Breast epithelium (tissue), 4 donors: ENCODE data around the gene ADARB2. TPM values are rescaled to one million over a fixed set of nuclear protein-coding genes. Genes with fewer than 3 reads are reported as not detected.

Source experiments
- DNase-seq, 2 donors: peaks; one replicate each; pipeline ENCODE4 v3.0.0-alpha.2; 2019; ENCODE audit warnings: low spot score in 2 of 2
- H3K27ac ChIP-seq, 2 donors: fragments of 200-600 bp; sonication (generic) in 1 of 2; one replicate each; pipeline ENCODE4 v1.5.1; 2016 to 2019; ENCODE audit warnings: mild to moderate bottlenecking in 1 of 2
- H3K27me3 ChIP-seq, 2 donors: fragments of 200-600 bp; sonication (generic) in 1 of 2; one replicate each; pipeline versions ENCODE4 v1.5.1 to v1.6.0; 2017 to 2019; ENCODE audit warnings: control low read depth in 1 of 2, mild to moderate bottlenecking in 1 of 2
- H3K36me3 ChIP-seq: fragments of 200-600 bp; one replicate; pipeline ENCODE4 v1.5.1; 2019
- H3K4me1 ChIP-seq, 2 donors: fragments of 200-600 bp; sonication (generic); one replicate each; pipeline ENCODE4 v1.5.1; 2016 to 2019; ENCODE audit warnings: control low read depth in 1 of 2
- H3K4me3 ChIP-seq, 3 donors: fragments of 200-600 bp; sonication (generic); 1 replicate in 2 of 3; 2 replicates in 1 of 3; pipeline ENCODE4 v1.5.1; 2016 to 2019; ENCODE audit warnings: mild to moderate bottlenecking in 3 of 3, moderate library complexity in 2 of 3
- H3K9me3 ChIP-seq, 2 donors: fragments of 200-600 bp; sonication (generic) in 1 of 2; one replicate each; pipeline ENCODE4 v1.5.1; 2016 to 2019; ENCODE audit warnings: control low read depth in 1 of 2
- CTCF ChIP-seq, 3 donors: fragments of 450-650 bp; IDR thresholded peaks; one replicate each; pipeline ENCODE4 v1.5.1; 2016 to 2017; ENCODE audit warnings: antibody characterized with exemption in 3 of 3, mild to moderate bottlenecking in 3 of 3, moderate library complexity in 3 of 3
- POLR2A ChIP-seq: fragments of 450-650 bp; IDR thresholded peaks from one replicate; pipeline ENCODE4 v1.6.1; 2016; ENCODE audit warnings: antibody characterized with exemption, mild to moderate bottlenecking, moderate library complexity
- POLR2AphosphoS5 ChIP-seq, 3 donors: sonication (generic); formaldehyde crosslinking; IDR thresholded peaks; one replicate each; pipeline ENCODE4 v1.6.1; 2017; ENCODE audit warnings: antibody characterized with exemption in 3 of 3
- intact Hi-C: fragments of 100-400 bp; cut with DNase I; formaldehyde crosslinking; loops from one replicate; pipeline ENCODE4 v1.15.1; 2023; ENCODE audit warnings: low total_unique reads
- total RNA-seq, 3 donors: library from RNA; depleted of rRNA; stranded (reverse); fragments of >200 nt; gene quantifications; one replicate each; pipeline ENCODE4 v1.1.0, GENCODE V29; 2016

Gene ADARB2
- total RNA-seq, 3 donors from 2014 or later = 0.32 to 3.9 (median 2.0) TPM

- Histone ChIP-seq H3K36me3 (no peaks in the 10 kb centered on the region), H3K27ac (no peak overlapping the region), H3K4me3 (no peak overlapping the region), H3K4me1 (no peaks in the 10 kb centered on the region), H3K27me3 (peaks cover 0 to 11% of the 10 kb centered on the region in 2 donors), H3K9me3 (peaks cover 0 to 3% of the 10 kb centered on the region in 2 donors)
- no peak for TF ChIP-seq POLR2A
- TF ChIP-seq POLR2AphosphoS5 (IDR thresholded peaks at IDR 0.05) = no peak
- TF ChIP-seq CTCF (IDR thresholded peaks at IDR 0.05) = no peak
- intact Hi-C loops = no loop called here
- no peak for DNase-seq
Measured at GRCh38 chr10:1661859-1662437, 75.4 kb downstream of the ADARB2 start.

- Histone ChIP-seq H3K27ac (no peak overlapping the region), H3K9me3 (peaks cover 0 to 3% of the 10 kb centered on the region in 2 donors), H3K4me3 (no peak overlapping the region), H3K36me3 (no peaks in the 10 kb centered on the region), H3K4me1 (no peaks in the 10 kb centered on the region), H3K27me3 (peaks cover 0 to 11% of the 10 kb centered on the region in 2 donors)
- DNase-seq = no peak
- TF ChIP-seq CTCF (IDR thresholded peaks at IDR 0.05) (no peak), POLR2AphosphoS5 (IDR thresholded peaks at IDR 0.05) (no peak), POLR2A (no peak)
- intact Hi-C loops = no loop called here
Measured at GRCh38 chr10:1661416-1661815, 75.9 kb downstream of the ADARB2 start.

GRCh38 chr10:1660815-1661214 is 76.5 kb downstream of the ADARB2 start:
- no peaks in the 10 kb centered on the region for H3K4me1 ChIP-seq
- peaks cover 0 to 11% of the 10 kb centered on the region in 2 donors for H3K27me3 ChIP-seq
- no peak for TF ChIP-seq CTCF (IDR thresholded peaks at IDR 0.05)
- TF ChIP-seq POLR2A = no peak
- no peak for TF ChIP-seq POLR2AphosphoS5 (IDR thresholded peaks at IDR 0.05)
- H3K4me3 ChIP-seq = no peak overlapping the region
- no peak for DNase-seq
- intact Hi-C loops = no loop called here
- peaks cover 0 to 3% of the 10 kb centered on the region in 2 donors for H3K9me3 ChIP-seq
- H3K36me3 ChIP-seq = no peaks in the 10 kb centered on the region
- H3K27ac ChIP-seq = no peak overlapping the region

GRCh38 chr10:1660386-1660785 is 76.9 kb downstream of the ADARB2 start:
- peaks cover 0 to 3% of the 10 kb centered on the region in 2 donors for H3K9me3 ChIP-seq
- H3K36me3 ChIP-seq = no peaks in the 10 kb centered on the region
- no peak overlapping the region for H3K27ac ChIP-seq
- intact Hi-C loops = no loop called here
- no peak for DNase-seq
- H3K4me1 ChIP-seq = no peaks in the 10 kb centered on the region
- TF ChIP-seq CTCF (IDR thresholded peaks at IDR 0.05) (no peak), POLR2AphosphoS5 (IDR thresholded peaks at IDR 0.05) (no peak), POLR2A (no peak)
- peaks cover 0 to 11% of the 10 kb centered on the region in 2 donors for H3K27me3 ChIP-seq
- H3K4me3 ChIP-seq = no peak overlapping the region

GRCh38 chr10:1659221-1659791 is 78.0 kb downstream of the ADARB2 start:
- Histone ChIP-seq H3K4me1 (no peaks in the 10 kb centered on the region), H3K36me3 (no peaks in the 10 kb centered on the region), H3K27ac (no peak overlapping the region), H3K27me3 (peaks cover 0 to 18% of the 10 kb centered on the region in 2 donors), H3K4me3 (no peak overlapping the region), H3K9me3 (peaks cover 0 to 3% of the 10 kb centered on the region in 2 donors)
- intact Hi-C loops = no loop called here
- TF ChIP-seq POLR2A (no peak), CTCF (IDR thresholded peaks at IDR 0.05) (no peak), POLR2AphosphoS5 (IDR thresholded peaks at IDR 0.05) (no peak)
- DNase-seq = no peak
